Right renal cortex interstitium (tissue), 3 donors: ENCODE measurements around the gene TM4SF1. TPM values are rescaled to one million over a fixed set of nuclear protein-coding genes. Genes with fewer than 3 reads are reported as not detected.
A peak's percentile ranks its signal among the peaks of the same experiment; 100 is the strongest.
"Not testable (repeated sequence)": the region's sequence is repeated elsewhere in the genome, so short reads cannot be mapped to it uniquely, and the experiment has no call there.

Experiments
- DNase-seq, 3 donors: peaks; one replicate each; pipeline ENCODE4 v3.0.0-alpha.2; 2013; ENCODE audit warnings: low read depth in 3 of 3, low spot score in 2 of 3
- polyA plus RNA-seq, 3 donors: library from polyadenylated mRNA; unstranded; fragments of 120-200 nt; gene quantifications; one replicate each; pipeline ENCODE4 v1.2.1, GENCODE V29; 2013; ENCODE audit not compliant: insufficient read length in 3 of 3

Gene TM4SF1
- polyA plus RNA-seq, 3 donors: 68.7 to 79.2 (median 70.3) TPM

DNA sequence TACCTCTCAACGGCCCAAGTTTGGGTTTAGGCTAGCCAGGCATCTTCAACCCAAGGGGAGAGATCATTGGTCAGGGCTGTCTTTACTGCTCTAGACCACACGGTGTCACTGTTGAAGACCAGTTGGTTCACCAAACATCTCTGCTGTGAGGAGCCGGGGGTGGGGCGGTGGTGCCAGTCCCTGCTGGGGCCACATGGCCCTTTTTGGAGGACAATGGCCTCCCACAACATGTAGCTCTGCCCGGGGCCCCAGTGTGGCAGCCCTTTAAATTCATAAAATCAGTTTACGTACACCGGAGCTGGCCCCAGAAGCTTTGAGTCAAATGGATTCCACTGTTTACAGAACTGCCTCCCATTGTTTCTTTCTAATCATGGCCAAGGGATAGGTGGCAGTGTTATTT lies 24.9 kb downstream of the TM4SF1 start:
- no peak for DNase-seq

DNA sequence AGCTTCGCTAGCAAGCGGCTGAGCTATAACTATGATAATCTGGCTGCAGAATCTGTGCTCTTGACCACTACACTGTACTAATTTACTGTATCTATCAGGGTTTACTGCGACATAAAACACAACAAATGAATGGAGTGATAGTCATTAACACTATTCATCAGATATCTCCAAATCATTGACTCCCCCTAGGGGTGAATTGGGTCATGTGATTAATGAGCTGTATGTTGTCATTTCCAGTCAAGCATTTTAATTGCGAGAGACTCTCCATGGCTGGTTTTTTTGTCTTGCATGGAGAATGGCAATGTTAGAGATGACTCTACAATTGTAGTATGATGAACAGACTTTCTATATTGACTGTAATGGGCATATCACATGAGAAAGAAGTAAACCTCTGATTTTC lies 33.5 kb downstream of the TM4SF1 start:
- DNase-seq: no peak

DNA sequence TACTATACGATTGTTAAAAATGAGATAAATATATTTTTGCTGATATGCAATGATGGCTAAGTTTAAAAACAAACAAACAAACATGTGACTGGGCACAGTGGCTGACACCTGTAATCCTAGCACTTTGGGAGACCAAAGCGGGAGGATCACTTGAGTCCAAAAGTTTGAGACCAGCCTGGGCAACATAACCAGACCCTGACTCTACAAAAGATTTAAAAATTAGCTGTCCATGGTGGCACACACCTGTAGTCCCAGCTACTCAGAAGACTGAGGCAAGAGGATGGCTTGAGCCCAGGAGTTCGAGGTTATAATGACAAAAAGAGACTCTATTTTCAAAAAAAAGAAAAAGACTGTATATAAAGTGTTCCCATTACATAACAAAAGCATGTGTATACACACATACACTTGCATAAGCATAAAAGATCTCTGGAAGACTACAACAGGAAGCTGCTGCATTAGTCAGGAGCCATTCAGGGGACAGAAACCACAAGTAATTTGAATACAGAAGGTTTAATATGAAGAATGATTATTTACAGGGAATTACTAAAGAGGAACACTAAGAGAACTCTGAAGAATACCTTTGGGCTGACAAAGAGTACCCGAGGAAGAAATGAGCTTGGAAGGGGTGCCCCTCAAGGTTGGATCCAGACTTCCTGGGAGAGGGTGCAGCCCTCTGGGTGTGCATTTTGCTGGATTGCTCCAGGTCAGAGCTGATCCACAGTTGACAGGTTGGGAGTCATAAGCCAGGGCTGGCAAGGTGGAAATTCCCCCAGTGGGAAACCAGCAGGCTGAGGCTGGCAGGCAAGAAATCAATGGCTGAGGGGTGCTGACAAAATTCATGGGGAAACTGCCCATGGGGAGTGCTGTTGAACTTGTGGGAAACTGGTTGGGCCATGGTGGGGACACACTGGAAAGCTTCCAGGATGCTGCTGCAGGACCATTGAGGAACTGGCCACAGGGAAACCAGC lies 34.8 kb downstream of the TM4SF1 start:
- no peak for DNase-seq

DNA sequence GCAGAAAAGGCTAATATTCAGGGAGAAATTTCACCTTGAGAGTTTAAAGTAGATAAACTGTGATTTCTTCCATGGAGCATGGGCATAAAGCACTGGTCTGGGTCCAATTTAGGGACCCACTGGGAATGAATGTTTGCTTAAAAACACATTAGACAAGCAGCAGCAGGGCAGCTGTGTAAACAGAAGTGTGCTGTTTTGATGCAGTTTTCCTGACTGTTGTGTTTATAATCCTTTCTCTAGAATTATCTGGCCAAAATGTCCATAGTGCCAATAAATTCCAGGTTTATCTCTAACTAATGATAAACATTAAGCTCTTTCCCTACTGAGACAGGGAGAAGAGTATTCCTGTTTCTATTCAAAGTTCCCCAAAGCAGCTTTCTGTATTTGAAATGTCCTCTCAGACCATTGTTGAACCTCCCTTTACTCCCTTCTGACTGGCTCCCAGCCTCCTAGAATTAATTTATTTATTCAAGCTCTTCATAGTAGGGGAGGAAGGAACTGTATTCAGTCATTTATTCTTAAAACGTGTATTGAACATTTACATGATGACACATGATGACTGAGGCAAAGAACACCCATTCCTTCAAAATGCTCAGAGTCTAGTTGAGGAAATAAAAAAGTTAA lies 37.0 kb downstream of the TM4SF1 start:
- no peak for DNase-seq

DNA sequence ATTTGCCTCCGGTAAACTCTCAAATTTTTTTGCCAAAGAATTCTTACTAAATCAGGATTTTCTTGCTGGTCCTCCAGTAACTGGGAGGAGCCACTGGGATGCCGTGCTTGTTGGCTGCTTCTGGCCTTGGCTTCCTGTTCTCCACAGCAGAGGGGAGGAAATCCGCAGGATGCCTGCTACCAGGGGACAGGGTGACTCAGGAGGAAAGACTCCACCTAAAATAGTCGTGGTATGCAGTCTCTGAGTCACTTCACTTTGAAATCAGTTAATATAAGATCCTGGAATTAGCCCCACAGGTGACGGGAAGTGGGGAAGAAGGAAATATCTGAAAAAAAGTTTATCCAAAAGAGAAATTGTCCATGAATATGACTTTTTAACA lies 37.5 kb downstream of the TM4SF1 start:
- DNase-seq: peak in 1 of 3 donors; percentile 21

DNA sequence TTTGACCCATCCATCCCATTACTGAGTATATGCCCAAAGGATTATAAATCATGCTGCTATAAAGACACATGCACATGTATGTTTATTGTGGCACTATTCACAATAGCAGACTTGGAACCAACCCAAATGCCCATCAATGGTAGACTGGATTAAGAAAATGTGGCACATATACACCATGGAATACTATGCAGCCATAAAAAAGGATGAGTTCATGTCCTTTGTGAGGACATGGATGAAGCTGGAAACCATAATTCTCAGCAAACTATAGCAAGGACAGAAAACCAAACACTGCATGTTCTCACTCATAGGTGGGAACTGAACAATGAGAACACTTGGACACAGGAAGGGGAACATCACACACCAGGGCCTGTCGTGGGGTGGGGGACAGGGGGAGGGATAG lies 40.0 kb downstream of the TM4SF1 start:
- not testable (repeated sequence) for DNase-seq

DNA sequence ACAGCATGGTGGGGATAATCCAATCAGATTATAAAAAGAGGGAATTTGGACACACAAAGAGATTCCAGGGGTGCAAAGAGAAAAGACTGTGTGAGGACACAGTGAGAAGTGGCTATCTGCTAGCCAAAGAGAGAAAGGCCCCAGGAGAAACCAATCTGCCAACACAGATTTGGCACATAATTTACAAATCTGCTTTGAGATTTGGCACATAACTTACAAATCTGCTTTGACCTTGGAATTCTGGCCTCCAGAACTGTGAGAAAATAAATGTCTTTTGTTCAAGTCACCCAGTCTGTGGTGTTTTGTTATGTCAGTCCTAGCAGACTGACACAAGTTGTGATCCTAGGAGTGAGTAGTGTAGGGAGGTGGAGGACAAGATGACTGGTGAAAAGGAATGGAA lies 40.5 kb downstream of the TM4SF1 start:
- DNase-seq: no peak

DNA sequence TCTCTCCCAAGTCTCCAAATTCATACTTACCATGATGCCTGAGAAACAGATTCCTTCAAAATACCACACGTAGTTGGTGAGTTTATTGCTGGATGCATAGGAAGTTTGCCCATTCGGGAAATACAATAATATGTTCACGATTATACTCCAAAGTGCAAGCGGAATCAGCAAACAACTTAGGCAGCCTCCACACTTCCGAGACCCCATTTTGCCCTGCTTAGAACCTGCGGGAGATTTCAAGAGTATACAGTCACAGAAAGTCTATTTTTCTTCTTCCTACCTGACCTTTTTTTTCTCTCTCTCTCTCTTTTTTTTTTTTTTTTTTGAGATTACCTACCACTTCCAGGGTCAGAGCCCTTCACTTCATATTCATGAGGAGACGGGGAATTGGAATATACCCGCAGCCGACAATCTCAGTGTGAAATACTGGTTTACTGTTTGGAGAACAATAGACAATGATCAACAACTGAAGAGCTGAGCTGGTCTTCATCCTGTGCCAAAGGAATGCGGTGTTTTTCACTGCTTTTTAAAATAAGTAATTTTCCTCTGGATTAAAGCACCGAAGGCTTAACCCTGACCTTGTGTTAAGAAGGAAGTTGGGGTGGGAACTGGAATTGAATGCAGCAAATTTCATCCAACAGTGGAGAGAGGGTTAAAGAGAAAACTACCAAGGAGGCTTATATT lies 44.1 kb downstream of the TM4SF1 start, which contains the start of gene TM4SF18:
TM4SF18 (minus strand) TSS at position 461 of the 684 bp plus-strand sequence; CDS start at position 207, 254 bp downstream.
- no peak for DNase-seq

DNA sequence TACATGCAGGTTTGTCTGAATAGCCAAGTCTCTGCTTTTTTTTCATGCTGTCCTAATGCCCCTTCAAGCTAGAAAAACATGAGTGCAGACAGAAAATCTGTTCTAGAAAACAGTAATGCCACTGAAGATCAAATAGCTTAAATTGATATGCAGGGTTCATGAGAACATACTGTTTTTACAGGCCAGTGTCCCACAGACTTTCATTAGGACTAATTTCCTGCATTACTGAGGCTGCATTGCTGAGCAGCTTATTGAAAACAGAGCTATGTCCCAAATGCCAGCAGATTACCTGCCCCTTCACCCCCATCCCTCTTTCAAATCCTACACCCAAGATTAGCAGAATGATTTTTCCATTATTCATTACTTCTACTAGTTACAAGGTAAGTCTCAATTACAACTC lies 44.7 kb downstream of the TM4SF1 start:
- DNase-seq: no peak

DNA sequence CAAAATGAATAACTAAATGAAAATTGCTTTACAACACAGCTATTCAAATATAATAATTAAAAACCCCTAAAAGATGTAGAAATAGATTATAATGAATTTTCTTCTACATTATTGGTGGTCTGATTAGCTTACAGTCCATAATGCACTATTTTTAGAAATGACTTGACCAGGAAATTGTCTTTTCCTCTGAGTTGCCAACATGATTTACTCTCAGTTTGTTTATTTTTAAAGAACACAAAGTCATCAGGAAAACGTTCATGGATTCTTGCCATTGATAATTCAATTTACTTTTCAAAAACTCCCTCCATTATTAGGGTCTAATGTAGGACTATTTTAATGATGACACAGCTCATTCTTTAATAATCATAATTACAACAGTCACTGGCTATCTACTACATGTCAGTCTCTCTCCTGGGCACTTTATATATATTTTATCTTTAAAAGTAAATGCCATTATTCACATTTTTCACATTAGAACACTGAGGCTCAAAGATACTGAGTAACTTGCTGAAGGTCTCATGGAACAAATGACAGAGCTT lies 45.2 kb downstream of the TM4SF1 start:
- no peak for DNase-seq

DNA sequence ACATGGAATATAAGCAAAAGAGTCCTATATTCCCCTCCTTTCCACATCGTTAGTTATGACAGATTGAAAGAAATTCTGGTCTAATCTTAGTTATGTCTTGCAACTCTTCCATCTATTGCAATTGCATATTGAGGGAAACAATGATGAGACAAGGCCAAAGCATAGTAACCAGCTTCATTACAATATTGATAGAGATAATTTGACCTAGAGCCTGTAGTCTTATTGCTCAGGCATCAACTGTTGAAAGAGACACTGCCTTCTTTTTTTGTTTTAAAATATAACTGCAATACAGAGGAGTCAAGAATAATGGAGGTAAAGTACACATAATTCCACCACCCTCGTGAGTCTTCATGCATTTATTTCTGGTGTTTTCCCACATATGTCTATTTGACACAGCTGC lies 46.1 kb downstream of the TM4SF1 start:
- no peak for DNase-seq

DNA sequence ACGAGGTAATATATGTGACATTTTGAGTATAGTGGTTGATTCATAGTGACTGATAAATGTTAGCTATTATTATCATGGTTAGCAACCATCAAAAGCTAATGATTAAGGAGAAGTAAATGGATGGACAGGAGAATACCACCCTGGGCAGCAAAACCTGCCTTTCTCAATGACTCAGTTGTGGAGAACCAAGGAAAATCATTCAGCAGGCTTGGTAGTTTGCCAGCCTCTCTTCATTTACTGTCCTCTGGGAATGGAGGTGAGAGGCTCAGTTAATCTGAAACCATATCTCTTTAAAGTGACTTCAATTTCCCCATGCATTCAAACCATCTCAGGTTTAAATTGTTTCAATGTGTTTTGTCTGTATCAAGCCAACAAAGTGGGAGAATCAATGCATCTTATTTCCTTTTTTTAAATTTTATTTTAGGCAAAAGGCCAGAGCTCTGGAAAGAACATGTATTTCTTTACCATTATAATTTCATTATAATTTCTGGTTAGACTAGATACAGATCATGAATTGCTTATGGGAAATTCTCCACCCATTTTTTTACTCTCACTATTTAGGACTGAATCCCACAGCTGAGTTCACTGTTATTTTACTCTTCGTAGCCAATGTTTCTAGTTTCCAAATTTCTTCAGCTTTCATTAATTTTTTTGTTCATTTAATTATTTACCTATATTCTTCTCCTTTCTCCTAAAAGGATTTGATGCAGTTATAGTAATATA lies 46.7 kb downstream of the TM4SF1 start:
- DNase-seq: no peak

DNA sequence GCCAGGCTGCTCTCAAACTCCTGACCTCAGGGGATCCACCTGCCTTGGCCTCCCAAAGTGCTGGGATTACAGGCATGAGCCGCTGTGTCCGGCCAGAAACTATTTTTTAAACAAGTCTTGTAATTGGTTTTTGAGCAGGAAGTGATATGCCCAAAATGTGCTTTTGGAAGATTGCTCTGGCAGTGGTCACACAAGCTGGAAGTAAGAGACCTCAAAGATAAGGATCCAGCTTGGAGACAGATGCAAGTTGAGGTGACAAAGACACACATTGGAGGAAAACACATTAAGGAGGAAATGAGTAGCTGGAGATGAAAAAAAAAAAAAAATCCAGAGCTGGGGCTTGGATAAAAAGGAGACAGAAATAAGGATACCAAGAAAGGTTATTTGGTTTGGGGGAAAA lies 50.3 kb downstream of the TM4SF1 start:
- DNase-seq: no peak

DNA sequence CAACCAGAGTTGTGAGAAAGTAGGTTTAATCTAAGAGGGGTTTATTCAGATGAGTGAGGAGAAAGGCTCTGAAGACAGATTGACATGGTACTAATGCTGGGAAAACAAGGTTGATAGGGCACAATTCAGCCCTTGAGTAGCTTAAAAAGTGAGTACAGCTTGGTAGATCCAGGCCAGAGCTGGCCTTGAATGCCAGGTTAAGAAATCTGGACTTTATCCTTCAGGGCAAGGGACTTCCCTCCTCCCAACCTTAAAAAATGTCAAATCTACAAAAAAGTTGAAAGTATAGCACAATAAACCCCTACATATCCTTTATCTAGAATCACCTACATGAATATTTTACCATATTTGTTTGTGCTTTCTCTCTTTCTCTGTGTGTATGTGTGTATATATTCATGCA lies 51.9 kb downstream of the TM4SF1 start:
- DNase-seq: no peak

DNA sequence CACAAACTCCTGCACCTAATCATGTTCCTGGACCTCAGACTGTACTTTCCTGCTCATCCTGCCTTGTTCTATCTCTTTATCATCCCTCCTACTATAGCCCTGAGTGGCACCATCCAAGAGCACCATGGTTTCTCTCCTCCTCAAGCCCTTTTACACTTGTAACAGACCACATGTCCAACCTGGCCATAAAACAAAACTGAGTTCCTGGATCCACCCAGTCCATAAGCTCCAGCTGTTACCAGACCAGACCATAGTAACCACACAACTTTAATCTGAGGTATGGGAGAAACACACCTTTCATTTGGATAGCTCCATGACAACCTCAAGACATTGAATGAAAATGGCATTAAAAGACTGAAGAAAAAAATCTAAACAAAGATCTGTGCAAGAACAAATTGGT lies 53.1 kb downstream of the TM4SF1 start:
- DNase-seq: no peak

DNA sequence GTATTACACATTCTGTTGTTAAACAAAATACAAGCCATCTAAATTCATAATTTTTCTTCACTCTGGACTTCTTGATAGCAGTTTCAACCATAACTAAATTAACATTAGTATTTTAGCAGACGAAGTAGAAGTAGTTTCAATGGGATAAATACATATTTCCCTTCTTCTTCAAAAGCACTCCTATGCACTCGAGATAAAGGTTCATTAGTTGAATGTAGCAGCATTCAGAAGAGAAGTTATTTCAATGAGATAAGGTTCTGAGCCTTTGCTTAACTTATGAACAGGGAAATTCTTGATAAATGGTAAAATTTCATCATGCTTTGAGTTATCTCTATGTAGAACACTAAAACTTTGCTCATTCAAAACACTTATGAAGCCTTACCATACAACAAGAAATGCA lies 55.8 kb downstream of the TM4SF1 start:
- no peak for DNase-seq

DNA sequence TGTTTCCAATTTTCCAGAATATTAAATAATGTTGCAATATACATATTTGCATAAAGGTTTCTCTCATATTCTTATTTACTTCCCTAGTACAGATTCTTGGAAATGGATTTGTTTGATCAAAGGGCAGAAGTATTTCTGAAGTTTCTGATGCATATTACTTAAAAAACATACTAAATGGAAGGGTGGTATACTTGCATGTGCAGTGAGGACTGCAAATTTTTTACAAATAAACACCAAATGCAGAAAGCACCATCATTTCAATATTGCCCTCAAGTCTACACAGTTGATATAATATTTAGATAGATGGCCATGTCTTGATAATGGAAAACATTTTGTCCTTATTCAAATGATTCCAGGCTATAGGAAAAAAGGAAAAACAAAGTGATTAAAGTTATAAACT lies 56.3 kb downstream of the TM4SF1 start:
- DNase-seq: no peak

DNA sequence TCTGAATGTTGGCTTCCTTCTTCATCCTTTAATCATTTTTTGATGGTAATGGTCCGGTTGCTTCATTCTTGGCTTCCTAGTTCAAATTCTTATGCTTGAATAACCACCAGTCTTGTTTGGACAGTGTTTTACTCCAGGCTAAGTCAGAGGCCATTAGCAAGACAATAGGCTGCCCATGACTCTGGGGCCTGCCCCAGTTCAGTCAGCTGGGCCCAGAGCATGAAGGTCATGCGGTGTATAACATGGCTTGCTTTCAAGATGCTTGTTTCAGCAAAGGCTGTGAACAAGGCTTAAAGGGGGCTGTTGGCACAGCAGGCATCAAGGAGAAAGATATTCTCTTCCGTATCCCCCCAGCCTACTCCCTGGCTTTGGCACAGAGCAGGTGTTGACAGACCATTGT lies 57.7 kb downstream of the TM4SF1 start:
- DNase-seq: no peak
